GM10847 (cell line): Measurements from ENCODE around the gene SYDE1.
A peak's percentile ranks its signal among the peaks of the same experiment; 100 is the strongest.

Source experiments
- POLR2A ChIP-seq: IDR thresholded peaks from 2 replicates; pipeline ENCODE4 v1.6.1; 2011; ENCODE audit not compliant: insufficient read length; ENCODE audit errors: extremely low read depth

SYDE1 gene

DNA sequence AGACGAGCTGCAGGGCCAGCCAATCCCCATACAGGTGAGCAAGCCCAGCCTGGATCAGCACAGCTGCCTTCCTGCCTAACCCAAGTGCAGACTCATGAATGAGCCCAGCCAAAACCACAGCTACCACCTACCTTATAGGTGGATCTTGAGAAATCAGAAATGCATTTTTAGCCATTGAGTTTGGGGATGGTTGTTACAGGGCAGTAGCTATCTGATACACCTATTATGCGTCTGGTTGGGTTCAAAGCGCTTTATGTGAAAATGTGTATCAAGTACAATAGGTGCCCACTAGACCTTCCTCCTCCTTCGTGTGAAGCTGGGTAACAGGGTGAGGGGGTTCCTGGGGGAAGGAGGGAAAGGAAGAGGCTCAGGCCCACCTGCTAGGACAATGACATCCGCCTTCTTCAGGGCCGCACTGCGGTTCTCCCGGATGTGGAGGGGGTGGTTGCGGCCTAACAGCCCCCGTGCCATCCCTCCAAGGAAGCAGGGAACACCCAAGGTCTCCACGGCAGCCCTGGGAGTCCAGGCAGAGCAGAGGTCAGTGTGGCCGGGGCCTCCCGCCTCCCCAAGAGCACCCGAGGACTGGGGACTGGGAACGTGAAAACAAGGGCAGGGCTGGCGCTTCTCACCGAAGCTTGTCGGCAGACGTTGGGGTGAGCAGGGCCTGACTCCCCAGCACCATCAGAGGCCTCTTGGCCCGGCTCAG is 11.7 kb downstream of the SYDE1 start:
- TF ChIP-seq POLR2A: no peak

DNA sequence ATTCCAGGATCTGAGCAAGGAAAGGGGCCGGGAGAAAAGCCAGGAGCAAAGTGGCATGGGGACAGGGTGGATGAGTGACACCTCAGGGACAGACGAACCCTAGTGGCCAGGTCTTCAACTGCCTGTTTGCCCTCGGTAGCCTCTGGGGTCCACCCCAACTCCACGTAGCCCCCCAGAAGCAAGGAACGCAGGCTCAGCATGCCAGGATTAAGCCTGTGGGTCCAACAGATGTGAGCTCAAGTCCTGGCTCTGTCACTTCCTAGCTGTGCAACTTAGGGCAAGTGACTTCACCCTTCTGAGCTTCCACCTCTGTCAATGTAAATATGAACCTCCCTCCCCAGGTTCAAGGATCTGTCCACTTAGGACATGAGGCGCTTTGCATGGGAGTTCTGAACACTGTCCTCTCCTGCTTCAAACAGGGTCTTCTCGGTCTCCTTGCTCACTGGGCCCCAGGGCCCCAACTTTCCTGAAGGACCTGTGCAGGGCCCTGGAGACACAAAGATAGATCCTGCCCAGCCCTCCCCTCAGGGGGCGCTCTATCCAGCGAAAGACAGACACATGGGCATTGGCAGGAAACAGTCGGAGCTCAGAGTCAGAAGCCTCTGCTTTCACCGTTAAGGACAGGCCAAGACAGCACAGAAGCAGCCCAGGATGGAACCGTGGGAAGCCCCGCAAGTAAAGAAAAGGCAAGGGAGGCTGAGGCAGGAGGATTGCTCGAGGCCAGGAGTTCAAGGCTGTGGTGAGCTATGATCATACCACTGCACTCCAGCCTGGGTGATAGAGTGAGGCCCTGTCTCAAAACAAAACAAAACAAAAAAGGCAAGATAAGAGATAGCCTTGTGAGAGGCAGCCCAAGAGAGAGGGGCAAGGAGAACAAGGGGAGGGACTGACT is 13.2 kb downstream of the SYDE1 start:
- no peak for TF ChIP-seq POLR2A

DNA sequence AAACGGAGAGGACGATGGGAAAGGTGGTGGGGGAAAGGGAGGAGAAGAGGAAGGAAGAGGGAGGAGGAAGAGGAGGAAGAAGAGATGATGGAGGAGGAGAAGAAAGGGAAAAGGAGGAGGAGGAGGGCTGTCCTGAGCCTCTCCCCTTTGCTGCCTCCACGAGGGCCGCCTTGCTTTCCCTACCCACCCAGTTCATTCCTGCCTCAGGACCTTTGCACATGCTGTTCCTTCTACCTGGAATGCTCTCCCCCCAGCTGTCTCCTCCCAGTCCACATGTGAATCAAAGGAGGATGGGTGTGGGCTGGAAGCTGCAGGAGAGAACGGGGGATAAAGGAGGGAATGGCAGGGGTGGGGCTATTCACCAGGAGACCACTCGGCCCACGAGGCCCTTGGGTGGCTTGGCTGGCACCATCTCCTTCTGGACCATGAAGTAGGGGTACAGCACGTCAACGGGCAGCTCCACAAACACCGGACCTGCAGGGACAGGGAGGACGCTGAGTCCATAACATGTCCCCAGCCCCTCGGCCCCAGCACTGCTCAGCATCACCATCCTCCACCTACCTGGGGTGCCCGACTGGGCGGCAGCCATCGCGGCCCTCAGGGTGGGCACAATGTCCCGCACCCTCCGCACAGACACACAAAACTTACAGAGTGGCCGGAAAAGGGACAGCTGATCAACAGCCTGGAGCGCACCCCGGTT is 15.3 kb downstream of the SYDE1 start:
- TF ChIP-seq POLR2A: no peak

DNA sequence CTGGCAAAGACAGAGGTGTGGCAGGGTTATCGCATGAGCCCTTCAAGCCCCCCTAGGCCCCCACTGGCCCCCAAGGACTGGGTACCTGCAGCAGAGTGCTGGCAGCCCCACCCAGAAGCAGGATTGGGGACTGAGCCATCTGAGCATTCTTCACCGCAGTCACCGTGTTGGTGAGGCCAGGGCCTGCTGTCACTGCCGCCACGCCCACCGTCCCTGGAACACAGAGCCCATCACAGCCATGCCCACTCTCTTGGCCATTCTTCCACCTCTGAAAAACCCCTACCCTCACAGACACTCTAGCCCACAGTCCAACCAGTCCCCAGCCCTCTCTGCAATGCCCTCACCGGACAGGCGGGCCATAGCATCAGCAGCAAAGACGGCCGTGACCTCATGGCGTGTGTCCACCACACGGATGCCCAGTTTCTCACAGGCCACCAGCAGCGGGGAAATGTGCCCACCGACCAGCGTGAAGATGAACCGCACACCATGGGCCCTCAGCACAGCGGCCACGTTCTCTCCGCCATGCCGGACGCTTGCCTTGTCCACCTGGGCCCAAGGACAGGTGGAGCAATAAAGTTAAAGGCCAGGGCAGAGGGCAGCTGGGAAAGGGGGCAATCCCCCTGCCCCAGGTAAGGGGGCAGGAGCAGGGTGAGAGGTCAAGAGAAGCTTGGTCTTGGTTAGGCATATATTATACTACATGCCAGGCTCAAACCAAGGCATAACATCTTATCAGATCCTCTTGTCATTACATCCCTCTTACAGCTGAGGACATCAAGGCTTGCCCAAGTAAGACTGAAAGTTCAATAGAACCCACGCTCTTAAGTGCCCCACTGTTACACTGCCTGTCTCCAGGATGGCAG is 16.1 kb downstream of the SYDE1 start:
- TF ChIP-seq POLR2A: no peak

DNA sequence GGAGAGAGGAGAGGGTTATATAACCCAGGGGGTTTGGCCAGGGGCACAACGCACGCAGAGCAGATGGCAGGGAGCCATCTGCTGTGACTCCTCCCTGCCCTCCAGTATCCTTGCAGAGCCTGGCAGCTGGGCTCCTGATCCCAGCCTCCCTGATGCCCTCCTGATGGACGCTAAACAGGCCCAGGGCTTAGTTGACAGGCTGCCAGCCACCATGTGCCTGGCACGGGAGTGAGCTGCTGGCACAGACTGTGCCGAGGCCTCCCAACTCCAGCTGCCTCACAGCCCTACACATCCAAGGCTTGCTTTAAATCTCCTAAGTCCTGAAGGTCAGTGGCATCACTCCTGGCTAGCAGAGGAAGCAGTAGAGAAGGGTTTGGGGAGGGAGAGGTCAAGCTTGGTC is 16.7 kb downstream of the SYDE1 start:
- TF ChIP-seq POLR2A: no peak

DNA sequence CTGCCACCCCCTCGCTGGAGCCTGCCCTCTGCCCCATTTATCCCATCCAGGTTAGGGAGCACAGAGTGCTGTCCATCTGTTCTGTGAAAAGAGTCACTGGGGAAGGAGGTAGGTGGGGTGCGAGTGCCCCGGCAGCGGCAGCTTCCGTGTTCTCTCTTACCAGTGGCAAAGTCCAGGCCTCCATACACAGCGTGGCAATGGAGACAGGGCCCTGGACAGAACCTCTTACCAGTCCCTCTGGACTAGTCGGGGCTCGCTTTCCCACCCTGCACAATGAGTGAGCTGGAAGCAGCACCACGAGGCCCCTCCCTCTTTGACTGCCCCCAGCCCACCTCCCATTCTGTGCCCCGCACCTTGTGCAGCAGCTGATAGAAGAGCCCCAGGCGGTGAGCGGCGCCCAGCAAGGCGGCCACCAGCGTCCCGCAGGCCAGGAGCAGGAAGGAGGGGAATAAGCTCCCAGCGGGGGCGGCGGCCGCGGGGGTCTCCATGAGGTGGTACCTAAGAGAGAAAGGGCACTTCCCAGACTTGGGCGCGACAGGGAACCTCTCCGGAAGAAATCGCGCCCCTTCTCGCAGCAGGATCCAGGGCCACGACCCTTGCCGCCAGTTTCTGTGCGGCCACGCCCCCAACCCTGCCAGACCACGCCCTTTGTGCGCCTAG is 17.5 kb downstream of the SYDE1 start:
- no peak for TF ChIP-seq POLR2A

DNA sequence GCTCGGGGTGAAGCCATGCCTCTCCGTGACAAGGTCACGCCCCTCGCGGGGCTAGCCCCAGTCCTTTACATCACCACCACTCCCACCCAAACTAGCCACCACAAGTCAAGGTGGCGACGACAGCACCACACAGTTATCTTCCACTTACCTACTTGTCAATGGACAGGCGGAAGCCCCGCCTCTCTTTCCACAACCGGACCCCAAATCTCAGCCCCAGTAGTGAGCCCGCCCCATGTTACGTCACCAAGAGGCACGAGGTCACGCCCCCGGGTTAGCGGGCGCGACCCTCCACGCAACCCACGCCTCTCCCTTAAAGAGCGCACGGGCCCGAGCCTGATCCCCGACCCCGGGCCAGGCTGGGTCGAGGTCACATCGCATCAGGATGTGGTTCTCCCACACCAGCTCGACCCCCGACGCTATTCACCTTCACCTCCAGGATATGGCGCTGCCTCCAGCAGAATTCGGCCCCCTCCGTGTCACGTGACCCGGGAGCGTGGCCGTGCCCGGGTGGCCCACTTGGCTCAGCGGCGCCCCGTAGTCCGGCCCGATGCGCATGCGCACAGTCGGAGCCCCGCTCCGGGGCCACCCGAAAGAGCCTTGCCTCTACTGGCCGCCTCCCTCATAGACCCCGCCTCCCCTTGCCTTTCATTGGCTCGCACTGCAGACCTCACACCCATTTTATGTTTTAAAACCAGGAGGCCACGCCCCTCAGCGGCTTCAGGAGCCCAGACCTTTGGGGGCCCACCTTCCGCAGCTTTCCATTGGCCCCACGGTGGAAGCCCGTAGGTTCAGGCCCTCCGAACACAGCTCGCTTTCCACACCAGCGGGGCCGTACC is 18.2 kb downstream of the SYDE1 start:
- TF ChIP-seq POLR2A: peak; percentile 43

DNA sequence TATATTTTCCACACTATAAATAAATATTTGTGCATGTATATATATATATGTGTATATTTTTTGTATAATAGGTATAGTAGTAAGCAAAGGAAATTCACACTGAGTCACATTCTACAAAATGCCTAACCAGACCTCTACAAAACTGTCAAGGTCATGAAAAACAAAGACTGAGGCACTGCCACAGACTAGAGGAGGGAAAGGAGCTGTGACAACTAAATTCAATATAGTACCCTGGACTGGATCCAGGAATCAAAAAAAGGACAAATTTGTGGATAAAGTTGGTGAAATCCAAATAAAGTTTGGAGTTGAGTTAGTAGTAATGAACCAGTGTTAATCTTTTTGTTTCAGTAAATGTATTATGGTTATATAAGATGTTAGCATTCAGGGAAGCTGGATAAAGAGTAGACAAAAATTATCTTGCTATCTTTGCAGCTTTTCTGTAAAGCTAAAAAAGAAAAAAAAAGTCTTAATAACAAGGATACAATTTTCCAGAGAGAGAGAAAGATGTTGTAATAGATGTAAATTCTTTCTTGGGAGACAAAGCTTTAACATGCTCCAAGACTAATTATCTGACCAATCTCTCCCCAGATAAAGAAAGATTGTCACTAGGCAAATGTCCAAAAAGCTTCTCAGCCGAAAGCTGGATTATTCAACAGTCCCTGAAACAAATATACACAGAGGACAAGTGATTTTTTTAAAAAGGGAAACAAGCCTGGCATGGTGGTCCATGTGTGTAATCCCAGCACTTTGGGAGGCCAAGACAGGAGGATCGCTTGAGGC is 19.1 kb downstream of the SYDE1 start:
- TF ChIP-seq POLR2A: no peak

DNA sequence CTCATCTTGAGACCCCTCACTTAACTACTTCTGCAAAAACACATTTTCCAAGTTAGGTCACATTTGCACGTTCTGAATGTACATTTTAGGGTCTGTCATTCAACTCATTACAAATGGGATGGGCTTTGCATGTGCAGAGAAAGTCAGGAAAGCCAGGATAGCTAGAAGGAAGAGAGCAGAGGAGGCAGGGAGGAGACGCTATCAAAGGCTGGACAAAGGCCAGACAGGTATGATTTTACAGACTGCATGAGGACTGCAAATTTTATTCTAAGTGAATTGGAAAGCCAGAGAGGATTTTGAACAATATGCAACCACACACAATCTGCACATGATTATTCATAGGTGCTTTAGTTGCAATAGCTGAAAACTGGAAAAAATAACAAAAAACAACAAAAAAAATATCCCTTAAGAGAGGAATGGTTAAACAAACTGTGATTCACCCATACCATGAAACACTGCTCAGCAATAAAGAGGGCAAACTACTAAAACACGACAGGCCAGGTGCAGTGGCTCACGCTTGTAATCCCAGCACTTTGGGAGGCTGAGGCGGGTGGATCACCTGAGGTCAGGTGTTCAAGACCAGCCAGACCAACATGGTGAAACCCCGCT is 21.1 kb downstream of the SYDE1 start:
- TF ChIP-seq POLR2A: no peak

DNA sequence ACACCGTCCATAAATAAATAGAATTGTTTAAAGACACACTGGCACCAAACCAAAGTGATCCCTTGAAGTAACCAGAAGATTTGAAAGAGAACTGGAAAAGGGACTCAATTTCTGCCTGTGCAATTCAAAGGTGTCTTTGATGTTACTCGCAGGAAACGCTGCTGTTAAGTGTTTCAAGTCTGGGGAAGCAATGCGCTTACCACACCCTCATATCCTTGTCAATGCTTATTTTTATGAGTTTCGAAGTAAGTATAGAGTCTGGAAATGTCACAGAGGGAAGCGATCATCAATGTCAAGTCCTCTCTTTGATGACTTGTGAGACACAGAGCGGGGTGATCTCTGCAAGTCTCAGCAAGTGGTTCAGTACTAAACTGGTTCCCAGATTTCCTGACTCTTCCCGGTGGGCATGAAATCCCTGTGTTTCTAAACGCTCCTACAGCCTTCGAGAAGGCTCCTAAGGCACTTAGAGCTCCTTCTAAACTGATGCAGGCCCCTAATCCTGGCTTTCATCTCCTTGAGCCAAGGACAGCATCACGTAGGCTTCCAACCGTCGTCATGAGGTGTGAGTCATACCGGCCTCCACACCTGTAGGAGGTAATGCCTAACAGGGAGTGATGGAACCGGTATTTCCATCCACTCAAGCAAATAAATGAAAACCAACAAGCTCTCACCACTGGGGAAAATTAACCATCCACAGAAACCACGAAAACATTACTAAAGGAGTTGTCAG is 22.8 kb downstream of the SYDE1 start:
- TF ChIP-seq POLR2A: no peak

DNA sequence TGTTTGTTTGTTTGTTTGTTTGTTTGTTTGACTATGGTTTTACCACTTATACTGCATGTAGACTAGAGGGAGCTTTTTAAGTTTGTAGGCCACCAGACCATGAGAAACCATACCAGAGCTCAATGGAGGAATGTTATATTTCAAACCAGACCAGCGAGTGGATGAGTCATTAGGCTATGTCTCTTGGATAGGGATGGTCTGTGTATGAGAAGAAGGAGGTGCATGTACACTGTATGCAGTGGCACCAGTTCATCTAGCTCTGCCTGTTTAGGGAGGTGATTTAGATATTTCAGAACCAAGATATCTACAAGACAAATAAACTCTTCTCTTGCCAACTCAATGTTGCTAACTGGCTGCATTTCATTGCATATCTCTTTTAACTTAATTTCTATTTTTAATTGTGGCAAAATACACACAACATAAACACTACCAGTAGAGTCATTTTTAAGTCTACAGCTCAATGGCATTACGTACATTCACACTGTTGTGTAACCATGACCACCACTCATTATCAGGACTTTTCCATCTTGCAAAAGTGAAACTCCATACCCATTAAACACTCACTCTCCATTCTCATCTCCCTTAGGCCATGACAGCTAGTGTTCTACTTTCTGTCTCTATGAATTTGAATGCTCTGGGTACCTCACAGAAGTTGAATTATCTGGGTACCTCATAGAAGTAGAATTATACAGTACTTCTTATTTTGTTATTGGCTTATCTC is 29.2 kb downstream of the SYDE1 start:
- no peak for TF ChIP-seq POLR2A

DNA sequence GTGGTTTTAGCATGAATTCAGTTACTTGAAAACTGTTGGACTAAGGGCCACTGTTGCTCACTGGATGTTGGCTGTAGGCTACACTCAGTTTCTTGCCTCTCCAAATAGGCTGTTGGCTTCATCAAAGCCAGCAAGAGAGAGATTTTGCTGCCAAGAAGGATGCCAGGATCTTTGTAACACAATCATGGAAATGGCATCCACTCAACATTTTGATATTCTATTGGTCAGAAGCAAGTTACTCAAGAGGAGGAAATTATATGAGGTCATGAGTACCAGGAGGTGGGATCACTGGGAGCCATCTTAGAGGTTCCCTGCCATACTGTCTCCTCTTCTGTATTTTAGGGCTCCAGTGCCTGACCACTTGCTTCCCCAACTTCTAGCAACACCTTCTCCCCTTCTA is 30.6 kb downstream of the SYDE1 start:
- TF ChIP-seq POLR2A: no peak
